ENCODE results near the gene MRPL28. TPM values are rescaled to one million over a fixed set of nuclear protein-coding genes. Genes with fewer than 3 reads are reported as not detected.

The MRPL28 gene
- total and polyA plus RNA-seq, 2 donors (not counting 1 experiment from before 2014, with no cell fraction given), result 65.2 to 86.5 TPM

DNA sequence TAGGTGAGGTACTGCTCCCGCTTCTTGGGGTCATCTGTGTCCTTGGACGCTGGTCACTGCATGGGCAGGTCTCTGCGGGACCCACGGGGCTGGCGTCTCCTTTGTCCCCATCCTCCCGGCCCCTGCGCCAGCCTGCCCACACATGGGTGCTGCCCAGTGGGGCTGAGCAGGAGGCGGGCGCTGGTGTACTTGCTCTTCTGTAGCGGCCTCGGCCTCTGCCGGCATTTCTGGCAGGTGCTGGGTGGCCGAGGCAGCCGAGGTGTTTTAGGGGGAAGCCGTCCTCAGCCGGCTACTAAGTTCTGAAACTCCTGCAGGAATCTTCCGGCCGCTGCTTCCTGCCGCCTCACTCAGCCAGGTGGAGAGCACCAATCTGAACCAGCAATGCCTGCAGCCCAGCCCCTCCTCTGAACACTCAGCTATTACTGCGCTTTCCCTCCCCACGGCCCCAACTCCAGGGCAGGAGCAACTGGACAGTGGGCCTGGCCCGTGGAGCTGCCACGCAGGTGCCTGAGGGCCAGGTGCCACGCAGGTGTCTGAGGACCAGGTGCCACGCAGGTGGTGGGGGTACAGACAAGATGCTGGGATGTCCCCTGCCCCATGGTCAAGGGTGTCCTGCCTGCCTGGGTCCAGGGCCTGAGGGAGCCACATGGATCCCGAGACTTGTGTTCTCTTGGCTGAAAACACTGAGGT, 41.4 kb upstream of the MRPL28 start:
- no peak overlapping the region for H3K4me2 ChIP-seq (ENCODE audit: extremely low read depth, insufficient read depth, low read length)
- H3K4me1 ChIP-seq (ENCODE audit: control insufficient read depth, extremely low read depth, insufficient read depth, low read length), result no peaks in the 10 kb centered on the region
- no peaks in the 10 kb centered on the region for H4K20me1 ChIP-seq (ENCODE audit: control insufficient read depth, extremely low read depth, insufficient read depth, low read length)
- no peak overlapping the region for H3K4me3 ChIP-seq (replicated peaks in 1 of 4; ENCODE audit: control extremely low read depth in 1 of 4, insufficient read depth in 1 of 4, low read depth in 3 of 4, low read length in 4 of 4)
- no peak for DNase-seq (ENCODE audit: low read depth in 2 of 2)
- H2AFZ ChIP-seq (ENCODE audit: low read length), result no peak overlapping the region
- H3K9ac ChIP-seq (ENCODE audit: insufficient read depth, low read length), result no peak overlapping the region
- H3K36me3 ChIP-seq (ENCODE audit: control insufficient read depth, insufficient read depth, low read length), result peaks cover 6% of the 10 kb centered on the region
- no peaks in the 10 kb centered on the region for H3K27me3 ChIP-seq (ENCODE audit: control insufficient read depth, insufficient read depth, low read length)
- H3K79me2 ChIP-seq (ENCODE audit: control insufficient read depth, insufficient read depth, low read length), result no peaks in the 10 kb centered on the region
- no peaks in the 10 kb centered on the region for H3K9me3 ChIP-seq (ENCODE audit: control insufficient read depth, insufficient read depth, low read depth, low read length)
- TF ChIP-seq, protein P1, sequence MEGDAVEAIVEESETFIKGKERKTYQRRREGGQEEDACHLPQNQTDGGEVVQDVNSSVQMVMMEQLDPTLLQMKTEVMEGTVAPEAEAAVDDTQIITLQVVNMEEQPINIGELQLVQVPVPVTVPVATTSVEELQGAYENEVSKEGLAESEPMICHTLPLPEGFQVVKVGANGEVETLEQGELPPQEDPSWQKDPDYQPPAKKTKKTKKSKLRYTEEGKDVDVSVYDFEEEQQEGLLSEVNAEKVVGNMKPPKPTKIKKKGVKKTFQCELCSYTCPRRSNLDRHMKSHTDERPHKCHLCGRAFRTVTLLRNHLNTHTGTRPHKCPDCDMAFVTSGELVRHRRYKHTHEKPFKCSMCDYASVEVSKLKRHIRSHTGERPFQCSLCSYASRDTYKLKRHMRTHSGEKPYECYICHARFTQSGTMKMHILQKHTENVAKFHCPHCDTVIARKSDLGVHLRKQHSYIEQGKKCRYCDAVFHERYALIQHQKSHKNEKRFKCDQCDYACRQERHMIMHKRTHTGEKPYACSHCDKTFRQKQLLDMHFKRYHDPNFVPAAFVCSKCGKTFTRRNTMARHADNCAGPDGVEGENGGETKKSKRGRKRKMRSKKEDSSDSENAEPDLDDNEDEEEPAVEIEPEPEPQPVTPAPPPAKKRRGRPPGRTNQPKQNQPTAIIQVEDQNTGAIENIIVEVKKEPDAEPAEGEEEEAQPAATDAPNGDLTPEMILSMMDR (conservative IDR thresholded peaks at IDR 0.05 in 1 of 2, IDR thresholded peaks at IDR 0.05 in 1 of 2; ENCODE audit: low read depth in 1 of 2, low read length in 2 of 2), result no peak
- no peak for TF ChIP-seq EZH2 (IDR thresholded peaks at IDR 0.05; ENCODE audit: low read length, missing control alignments)
- H3K27ac ChIP-seq (ENCODE audit: insufficient read depth, low read length), result no peak overlapping the region

DNA sequence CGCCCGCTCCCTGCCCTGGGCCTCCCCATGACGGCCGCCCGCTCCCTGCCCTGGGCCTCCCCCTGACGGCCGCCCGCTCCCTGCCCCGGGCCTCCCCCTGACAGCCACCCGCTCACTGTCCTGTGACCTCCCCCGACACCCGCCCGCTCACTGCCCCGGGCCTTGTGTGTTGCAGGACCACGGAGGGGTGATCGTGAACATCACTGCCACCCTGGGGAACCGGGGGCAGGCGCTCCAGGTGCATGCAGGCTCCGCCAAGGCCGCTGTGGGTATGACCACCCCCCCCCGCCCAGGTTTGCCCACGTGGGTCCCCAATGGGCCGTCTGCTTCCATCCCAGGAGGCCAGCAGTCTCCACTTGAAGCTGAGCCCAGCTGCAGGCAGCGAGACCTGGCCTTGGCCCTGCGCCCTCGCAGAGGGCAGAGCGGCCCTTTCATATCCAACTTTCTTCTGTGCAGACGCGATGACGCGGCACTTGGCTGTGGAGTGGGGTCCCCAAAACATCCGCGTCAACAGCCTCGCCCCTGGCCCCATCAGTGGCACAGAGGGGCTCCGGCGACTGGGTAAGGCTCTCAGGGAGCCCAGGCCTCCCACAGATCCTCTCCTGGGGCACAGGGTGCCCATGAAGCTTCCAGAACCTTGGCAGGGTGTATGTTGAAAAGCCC, 40.3 kb upstream of the MRPL28 start:
- TF ChIP-seq, protein P1 (conservative IDR thresholded peaks at IDR 0.05 in 1 of 2, IDR thresholded peaks at IDR 0.05 in 1 of 2; ENCODE audit: low read depth in 1 of 2, low read length in 2 of 2), result no peak
- no peak for TF ChIP-seq EZH2 (IDR thresholded peaks at IDR 0.05; ENCODE audit: low read length, missing control alignments)
- DNase-seq (ENCODE audit: low read depth in 2 of 2), result no peak
- Histone ChIP-seq H3K79me2 (ENCODE audit: control insufficient read depth, insufficient read depth, low read length) (no peaks in the 10 kb centered on the region), H3K9me3 (ENCODE audit: control insufficient read depth, insufficient read depth, low read depth, low read length) (no peaks in the 10 kb centered on the region), H2AFZ (ENCODE audit: low read length) (no peak overlapping the region), H3K27me3 (ENCODE audit: control insufficient read depth, insufficient read depth, low read length) (no peaks in the 10 kb centered on the region), H3K4me3 (replicated peaks in 1 of 4; ENCODE audit: control extremely low read depth in 1 of 4, insufficient read depth in 1 of 4, low read depth in 3 of 4, low read length in 4 of 4) (no peak overlapping the region), H3K27ac (ENCODE audit: insufficient read depth, low read length) (no peak overlapping the region), H3K4me2 (ENCODE audit: extremely low read depth, insufficient read depth, low read length) (no peak overlapping the region), H3K4me1 (ENCODE audit: control insufficient read depth, extremely low read depth, insufficient read depth, low read length) (no peaks in the 10 kb centered on the region), H4K20me1 (ENCODE audit: control insufficient read depth, extremely low read depth, insufficient read depth, low read length) (no peaks in the 10 kb centered on the region), H3K9ac (ENCODE audit: insufficient read depth, low read length) (no peak overlapping the region), H3K36me3 (ENCODE audit: control insufficient read depth, insufficient read depth, low read length) (peaks cover 6% of the 10 kb centered on the region)

DNA sequence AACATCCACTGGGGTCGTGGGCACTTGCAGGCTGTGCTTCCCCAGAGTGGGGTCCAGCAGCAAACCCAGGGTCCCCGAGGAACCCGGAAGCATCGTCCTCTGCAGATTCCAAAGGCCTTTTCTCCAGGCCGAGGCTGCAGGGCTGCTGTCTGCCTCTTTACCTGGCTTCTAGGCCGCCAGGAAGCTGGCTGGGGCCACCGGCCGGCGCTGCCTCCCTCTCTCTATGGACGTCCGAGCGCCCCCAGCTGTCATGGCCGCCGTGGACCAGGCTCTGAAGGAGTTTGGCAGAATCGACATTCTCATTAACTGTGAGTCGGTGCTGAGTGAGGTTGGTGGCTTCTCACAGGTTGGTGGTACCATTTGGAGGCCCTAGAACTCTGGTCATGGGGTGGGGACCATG, 36.9 kb upstream of the MRPL28 start:
- Histone ChIP-seq H4K20me1 (ENCODE audit: control insufficient read depth, extremely low read depth, insufficient read depth, low read length) (no peaks in the 10 kb centered on the region), H2AFZ (ENCODE audit: low read length) (no peak overlapping the region)

More for the DNA sequence above, 36.9 kb upstream of the MRPL28 start:
- H3K9me3 ChIP-seq (ENCODE audit: control insufficient read depth, insufficient read depth, low read depth, low read length), result no peaks in the 10 kb centered on the region
- no peaks in the 10 kb centered on the region for H3K4me1 ChIP-seq (ENCODE audit: control insufficient read depth, extremely low read depth, insufficient read depth, low read length)
- no peaks in the 10 kb centered on the region for H3K79me2 ChIP-seq (ENCODE audit: control insufficient read depth, insufficient read depth, low read length)
- H3K27ac ChIP-seq (ENCODE audit: insufficient read depth, low read length), result no peak overlapping the region
- no peak for DNase-seq (ENCODE audit: low read depth in 2 of 2)
- no peak overlapping the region for H3K4me3 ChIP-seq (replicated peaks in 1 of 4; ENCODE audit: control extremely low read depth in 1 of 4, insufficient read depth in 1 of 4, low read depth in 3 of 4, low read length in 4 of 4)
- no peak overlapping the region for H3K4me2 ChIP-seq (ENCODE audit: extremely low read depth, insufficient read depth, low read length)
- H3K36me3 ChIP-seq (ENCODE audit: control insufficient read depth, insufficient read depth, low read length), result peaks cover 6% of the 10 kb centered on the region
- no peaks in the 10 kb centered on the region for H3K27me3 ChIP-seq (ENCODE audit: control insufficient read depth, insufficient read depth, low read length)
- TF ChIP-seq, protein P1 (conservative IDR thresholded peaks at IDR 0.05 in 1 of 2, IDR thresholded peaks at IDR 0.05 in 1 of 2; ENCODE audit: low read depth in 1 of 2, low read length in 2 of 2), result no peak
- TF ChIP-seq EZH2 (IDR thresholded peaks at IDR 0.05; ENCODE audit: low read length, missing control alignments), result no peak
- no peak overlapping the region for H3K9ac ChIP-seq (ENCODE audit: insufficient read depth, low read length)

Measured in fibroblast of lung (primary cell).